Stimulated activated CD4-positive, alpha-beta T cell treated with anti-CD3 and anti-CD28 coated beads, Interleukin-2, amount 100 ng/mL, for 4 hours (primary cell): ENCODE data around the gene BRS3.
A peak's percentile ranks its signal among the peaks of the same experiment; 100 is the strongest.

Experiments
- DNase-seq: peaks from one replicate; pipeline ENCODE4 v3.0.0-alpha.2; 2020; ENCODE audit warnings: low read depth

Gene BRS3

DNA sequence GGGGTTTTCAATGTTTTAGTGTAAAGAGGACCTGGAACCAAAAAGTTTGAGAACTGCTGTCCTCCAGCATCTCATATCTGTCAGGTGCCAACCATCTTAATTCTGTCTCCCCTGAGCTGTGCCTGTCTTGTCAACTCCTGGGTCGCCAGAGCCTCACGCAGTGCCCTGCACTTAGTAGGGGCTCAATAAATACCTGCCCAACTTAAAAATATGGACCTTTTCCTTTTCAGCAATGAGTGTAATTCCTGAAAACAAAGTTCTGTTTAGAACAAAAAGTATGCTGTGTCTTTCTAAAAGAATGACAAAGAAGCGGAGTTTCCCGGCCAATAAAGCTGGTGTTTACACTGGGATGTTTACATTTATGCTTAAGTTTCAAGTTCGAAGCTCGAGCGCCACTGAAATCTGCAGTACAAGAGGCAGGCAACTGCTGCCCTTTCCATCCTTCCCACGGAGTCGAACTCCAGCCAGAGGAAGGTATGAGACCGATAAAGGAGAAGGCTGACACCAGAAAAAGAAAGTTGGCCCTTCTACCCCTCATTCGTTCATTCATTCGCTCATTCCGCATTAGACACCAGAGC is 8.5 kb downstream of the BRS3 start:
- DNase-seq, result no peak

DNA sequence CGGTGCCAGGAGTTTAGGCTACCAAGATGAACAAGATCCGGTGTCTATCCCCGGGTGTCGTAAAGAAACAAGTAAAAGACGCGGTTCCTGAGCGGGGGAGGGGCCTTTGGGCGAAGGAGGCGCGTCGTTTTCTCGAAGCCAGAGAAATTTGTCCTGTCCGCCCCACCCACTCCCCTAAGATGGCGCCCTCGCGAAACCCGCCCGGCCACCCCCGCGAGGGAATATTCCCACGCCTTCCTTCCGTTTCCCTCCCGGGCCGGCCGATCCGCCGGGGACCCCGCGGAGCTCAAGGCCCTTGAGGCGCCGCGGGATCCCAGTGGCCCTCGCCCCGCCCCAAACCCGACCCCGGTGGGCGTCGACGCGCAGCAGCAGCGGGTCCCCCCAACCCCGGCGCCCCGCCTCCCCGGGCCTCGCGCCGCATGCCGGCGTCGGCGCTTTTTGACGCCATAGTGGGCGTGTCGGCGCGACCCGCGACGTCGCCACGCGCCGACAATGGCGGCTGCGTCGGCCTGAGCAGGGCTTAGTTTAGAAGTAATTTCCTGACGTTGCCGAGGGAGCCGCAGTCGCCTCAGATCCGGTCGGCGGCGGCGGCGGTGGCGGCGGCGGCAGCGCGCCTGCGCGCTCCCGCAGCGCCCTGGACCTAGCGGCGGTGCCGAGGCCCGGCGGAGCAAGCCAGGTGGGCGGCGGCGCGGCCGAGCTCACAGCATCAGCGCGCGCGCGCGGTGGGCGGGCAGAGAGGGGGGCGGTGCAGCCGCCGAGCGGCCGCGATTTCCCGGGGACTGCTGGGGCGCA is 9.2 kb downstream of the BRS3 start:
- DNase-seq, result peak; percentile 78

DNA sequence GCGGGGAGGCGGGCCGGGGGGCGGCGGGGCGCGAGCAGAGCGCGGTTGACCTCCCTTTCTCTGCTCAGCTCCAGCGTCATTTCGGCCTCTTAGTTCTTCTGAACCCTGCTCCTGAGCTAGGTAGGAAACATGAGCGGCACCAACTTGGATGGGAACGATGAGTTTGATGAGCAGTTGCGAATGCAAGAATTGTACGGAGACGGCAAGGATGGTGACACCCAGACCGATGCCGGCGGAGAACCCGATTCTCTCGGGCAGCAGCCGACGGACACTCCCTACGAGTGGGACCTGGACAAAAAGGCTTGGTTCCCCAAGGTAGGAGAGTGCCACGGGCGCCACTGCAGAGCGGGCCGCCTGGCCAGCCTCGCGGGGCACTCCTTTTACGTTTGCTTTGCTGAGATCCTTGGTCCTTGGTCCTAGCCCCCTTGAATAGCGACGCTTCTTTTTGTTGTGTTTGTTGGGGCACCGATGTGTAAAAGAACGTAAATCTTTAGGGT is 9.9 kb downstream of the BRS3 start, which contains the start of gene HTATSF1:
HTATSF1 (plus strand) TSS at position 37 of the 497 bp plus-strand sequence; CDS start at position 130, 93 bp downstream.
- DNase-seq, result no peak

DNA sequence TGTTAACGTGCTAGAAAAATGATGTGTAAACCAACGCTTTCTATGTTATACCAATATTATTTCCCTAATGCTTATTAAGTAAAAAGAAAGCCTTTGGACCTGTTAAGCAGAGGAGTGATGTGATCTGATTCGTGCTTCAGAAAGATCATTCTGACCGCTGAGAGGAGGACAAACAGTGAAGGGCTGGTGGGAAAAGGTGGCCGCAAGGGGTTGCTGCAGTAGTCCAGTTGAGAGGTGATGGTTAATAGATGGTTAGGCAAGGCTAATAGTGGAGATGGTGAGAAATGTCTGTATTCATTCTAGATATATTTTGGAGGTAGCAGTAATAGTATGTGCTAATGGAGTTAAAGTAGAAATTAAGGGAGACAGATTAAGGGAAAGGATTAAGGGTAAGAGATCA is 31.3 kb downstream of the BRS3 start:
- DNase-seq, result no peak

DNA sequence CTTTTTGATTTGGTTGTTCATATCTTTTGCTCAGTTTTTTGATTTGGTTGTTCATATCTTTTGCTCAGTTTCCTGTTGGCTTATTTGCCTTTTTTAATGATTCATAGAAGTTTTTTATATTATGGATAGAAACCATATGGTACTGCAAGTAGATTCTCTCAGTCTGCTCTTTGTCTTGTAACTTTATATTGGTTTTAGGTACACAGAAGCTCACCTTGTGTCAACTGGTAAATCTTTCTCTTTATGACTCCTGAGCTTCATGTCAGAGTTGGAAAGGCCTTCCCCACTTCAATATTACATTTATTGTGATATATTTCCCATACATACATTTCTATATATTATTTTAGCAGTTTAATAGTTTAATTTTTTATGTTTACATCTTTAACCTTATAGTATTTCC is 36.0 kb downstream of the BRS3 start:
- DNase-seq, result no peak

DNA sequence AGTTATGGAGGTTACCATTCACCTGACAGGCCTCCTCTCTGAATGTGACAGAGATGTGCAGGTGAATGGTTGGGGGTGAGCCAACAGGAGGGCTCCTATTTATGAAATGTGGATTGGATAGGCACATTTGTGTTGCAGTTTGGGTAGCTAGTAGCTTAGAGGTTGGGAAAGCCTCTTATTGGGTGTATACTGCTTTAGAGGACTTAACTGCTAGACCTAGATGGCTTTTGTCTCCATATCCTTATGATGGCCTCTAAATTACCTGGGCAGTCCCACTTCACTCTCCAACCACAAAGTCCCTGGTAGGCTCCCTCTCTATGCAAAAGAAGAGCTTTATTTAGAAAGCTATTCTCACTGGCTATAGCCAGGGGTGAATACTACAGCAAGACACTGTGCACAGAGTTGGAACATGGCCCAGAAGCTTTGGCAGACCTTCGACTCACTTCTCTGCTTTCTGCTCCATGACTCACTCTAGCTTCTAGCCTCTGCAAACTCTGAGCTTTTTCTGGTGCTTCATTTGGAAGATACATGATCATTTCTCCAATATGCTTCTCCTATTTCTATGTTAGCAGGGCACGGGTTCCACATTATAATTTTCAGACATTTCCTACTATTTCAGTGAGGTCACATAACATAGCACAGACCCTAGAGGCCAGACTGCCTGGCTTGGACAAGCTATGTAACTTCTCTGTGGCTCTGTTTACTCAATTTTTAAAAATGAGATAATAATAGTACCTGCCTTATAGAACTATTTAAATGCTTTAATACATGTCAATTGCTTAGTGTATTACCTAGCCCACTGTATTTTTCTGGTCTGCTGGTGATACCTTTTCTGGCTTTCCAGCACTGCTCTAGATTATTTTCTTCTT is 38.2 kb downstream of the BRS3 start:
- no peak for DNase-seq

DNA sequence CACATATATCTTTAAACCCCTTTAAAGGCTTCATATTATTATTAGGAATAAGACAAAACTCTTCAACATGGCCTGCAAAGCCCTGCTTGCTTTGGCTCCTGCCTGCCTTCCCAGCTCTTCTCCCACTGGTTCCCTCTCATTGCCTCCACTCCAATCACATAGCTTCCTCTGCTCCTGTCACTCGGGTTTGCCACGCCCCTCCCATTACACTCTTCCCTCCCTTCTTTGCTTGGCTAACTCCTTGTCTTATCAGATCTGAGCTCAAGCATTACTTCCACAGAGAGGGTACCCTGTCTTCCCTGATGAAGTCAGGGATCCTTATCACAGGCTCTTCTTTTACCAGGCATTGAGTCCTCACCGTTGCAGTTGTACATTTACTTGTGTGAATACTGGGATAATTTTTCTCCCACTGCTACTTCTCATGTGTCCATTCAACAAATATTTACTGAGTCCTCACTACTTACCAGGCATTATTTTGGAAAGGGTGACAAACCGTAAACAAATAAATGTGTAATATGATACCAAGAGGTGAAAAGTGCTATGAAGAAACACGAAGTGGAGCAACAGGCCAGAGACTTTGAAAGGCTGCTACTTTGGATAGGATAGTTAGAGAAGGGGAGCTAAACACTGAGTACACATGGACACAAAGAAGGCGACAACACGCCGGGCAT is 41.0 kb downstream of the BRS3 start:
- DNase-seq, result no peak

DNA sequence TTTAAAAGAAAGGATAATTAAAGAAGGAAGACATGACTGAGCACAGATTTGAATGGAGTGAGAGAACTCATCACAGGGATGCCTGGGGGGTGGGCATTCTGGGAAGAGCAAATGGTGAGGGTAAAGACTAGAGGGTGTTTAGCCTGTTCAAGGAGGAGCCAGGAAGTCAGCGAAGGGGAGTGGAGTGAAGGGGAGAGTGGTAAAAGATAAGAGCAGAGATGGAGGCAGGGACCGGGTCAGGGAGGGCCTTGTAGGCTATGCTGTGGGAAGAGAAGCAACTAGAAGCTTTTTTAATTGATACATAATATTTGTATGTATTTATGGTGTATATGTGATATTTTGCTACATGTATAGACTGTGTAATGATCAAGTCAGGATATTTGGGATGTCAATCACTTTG is 42.0 kb downstream of the BRS3 start:
- no peak for DNase-seq

DNA sequence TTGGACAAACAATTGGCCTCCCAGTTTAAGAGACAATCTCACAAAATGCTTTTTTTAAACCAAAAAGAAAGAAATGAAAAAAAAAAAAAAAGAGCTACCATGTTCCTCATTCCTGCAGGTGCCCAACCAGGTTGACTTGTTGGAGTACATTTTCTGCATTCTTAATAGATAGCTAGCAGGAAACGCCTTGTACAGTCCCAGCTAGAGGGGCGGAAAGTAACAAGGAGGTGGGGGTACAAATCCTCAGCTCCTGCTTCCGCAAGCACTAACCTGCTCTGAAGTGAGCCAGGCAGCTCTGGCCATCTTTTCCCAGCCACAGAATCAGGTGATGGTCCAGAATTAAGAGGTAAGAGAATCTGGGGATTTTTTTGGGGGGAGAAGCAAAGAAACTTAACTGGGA is 44.2 kb downstream of the BRS3 start, which contains the start of gene VGLL1:
VGLL1 (plus strand) TSS at position 265 of the 400 bp plus-strand sequence. CDS start 3,806 bp downstream, outside the sequence.
- no peak for DNase-seq

DNA sequence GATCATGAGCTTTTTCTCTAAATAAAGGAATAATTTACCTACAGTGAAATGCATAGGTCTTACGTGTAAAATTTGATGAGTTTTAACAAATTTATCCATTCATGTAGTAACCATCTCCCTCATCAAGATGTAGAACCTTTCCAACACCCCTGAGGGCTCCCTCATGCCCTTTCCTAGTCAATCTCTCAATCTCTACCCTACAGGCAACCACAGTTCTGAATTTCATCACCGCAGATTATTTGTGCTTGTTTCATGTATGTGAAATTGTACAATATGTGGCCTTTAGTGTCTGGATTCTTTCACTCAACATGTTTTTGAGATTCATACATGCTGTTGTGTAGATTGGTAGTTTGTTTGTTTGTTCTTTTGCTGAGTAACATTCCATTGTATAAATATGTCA is 46.4 kb downstream of the BRS3 start:
- DNase-seq, result no peak

DNA sequence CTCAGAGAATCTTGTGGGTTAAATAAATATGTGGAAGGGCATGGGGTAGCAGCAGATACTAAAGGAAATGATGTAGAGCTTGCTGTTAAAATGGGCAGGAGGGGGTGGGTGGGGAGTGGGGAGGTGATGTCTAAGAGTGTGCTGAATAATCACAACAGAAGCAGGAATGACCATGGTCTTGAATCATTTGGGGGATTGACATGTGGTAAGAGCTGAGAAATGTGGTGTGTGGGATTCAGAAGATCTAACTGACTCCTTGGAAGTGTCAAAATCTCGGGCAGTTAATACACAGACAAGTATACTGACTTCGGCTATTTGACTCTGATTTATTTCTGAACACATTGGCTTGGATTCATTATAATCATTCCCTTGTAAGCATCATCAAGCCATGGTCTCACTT is 51.1 kb downstream of the BRS3 start:
- no peak for DNase-seq

DNA sequence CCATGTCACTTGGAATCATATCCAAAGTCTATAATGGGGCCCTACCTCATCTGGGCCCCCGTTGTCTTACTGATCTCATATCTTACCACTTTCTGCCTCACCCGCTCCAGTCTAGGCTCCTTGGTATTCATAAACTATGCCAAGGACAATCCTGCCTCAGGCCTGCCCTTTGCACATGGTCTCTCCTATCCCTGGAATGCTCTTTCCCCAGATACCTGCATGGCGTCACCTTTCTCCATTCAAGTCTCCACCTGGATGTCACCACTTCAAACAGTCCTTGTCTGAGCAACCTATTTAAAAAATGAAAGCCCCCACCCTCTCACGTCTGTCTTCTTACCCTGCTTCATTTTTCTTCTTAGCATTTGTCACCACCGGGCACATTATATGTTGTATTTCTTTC is 52.5 kb downstream of the BRS3 start:
- no peak for DNase-seq

DNA sequence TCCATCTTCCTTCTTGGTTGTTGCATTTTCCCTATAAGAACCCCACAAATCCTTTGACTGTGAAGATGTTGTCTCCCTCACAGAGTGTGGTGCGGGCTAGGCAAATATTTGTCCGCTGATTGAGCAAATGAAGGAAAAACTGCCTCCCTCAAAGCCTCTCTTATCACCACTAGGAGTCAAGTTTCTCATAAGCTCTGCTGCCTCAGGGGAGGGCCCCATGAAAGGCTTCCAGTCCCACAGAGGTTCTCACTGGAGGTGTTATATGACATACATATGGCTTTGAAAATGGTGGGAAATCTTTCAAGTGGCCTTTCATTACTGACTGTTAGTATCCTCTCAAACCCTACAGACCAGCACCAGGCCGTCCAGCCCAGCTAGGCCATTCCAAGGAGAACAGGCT is 53.5 kb downstream of the BRS3 start:
- no peak for DNase-seq

DNA sequence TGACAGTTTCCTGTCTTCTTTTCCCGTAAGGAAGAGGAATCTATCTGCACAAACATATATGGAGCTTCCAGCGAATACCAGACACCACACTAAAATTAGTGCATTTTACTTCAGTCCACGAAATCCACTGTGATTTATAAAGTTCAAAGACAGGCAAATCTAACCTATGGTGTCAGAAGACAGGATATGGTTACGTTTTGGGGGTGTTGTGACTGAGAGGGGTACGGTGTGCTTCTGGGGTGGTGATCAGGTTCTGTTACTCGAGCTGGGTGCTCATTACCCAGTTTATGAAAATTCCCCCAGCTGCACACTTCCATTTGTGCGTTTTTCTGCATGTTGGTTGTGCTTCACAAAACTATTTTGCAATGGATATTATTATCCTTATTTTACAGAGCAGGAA is 54.5 kb downstream of the BRS3 start:
- DNase-seq, result no peak
